ENCODE data around the gene CD274.

Gene CD274

DNA sequence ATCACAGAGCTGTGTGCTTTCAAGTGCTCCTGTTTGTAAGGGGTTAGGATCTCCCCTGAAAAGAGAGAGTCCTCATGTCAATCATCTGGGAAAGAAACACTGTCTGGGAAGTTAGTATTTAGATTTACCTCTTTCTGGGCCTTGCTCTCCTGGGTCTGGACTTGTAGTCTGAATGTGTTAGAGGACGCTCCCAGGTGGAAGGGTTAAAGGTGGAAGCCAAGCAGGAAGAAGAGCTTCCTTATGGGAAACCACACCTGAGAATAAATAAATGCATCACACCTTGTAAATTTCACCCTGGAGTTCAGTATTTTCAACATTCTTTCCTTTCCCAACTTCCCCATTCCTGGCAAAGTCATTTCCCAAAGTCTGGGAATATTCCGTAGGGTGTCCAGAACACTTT lies 13.9 kb upstream of the CD274 start:
- Histone ChIP-seq H3K36me3 (ENCODE audit: control insufficient read depth, insufficient read depth, low read length) (peaks cover 3% of the 10 kb centered on the region), H3K27me3 (replicated peaks; ENCODE audit: control insufficient read depth, insufficient read depth, low read length) (no peaks in the 10 kb centered on the region), H3K4me3 (replicated peaks; ENCODE audit: low read depth, low read length) (peak overlapping the region; percentile 69)
- TF ChIP-seq, protein P1, sequence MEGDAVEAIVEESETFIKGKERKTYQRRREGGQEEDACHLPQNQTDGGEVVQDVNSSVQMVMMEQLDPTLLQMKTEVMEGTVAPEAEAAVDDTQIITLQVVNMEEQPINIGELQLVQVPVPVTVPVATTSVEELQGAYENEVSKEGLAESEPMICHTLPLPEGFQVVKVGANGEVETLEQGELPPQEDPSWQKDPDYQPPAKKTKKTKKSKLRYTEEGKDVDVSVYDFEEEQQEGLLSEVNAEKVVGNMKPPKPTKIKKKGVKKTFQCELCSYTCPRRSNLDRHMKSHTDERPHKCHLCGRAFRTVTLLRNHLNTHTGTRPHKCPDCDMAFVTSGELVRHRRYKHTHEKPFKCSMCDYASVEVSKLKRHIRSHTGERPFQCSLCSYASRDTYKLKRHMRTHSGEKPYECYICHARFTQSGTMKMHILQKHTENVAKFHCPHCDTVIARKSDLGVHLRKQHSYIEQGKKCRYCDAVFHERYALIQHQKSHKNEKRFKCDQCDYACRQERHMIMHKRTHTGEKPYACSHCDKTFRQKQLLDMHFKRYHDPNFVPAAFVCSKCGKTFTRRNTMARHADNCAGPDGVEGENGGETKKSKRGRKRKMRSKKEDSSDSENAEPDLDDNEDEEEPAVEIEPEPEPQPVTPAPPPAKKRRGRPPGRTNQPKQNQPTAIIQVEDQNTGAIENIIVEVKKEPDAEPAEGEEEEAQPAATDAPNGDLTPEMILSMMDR (IDR thresholded peaks at IDR 0.05; ENCODE audit: insufficient read depth, low read length, poor library complexity, severe bottlenecking), result no peak
- no peak for DNase-seq (ENCODE audit: extremely low read depth, insufficient read length)

- Histone ChIP-seq H3K36me3 (ENCODE audit: control insufficient read depth, insufficient read depth, low read length) (peaks cover 3% of the 10 kb centered on the region), H3K27me3 (replicated peaks; ENCODE audit: control insufficient read depth, insufficient read depth, low read length) (no peaks in the 10 kb centered on the region)
- TF ChIP-seq, protein P1 (IDR thresholded peaks at IDR 0.05; ENCODE audit: insufficient read depth, low read length, poor library complexity, severe bottlenecking), result peak; percentile 24
Observed at GRCh38 chr9:5437254-5438216, 12.8 kb upstream of the CD274 start, which contains the start of gene PLGRKT. TSS of gene PLGRKT (minus strand) at chr9:5437925. CDS start at chr9:5431977, 5,948 bp downstream.

DNA sequence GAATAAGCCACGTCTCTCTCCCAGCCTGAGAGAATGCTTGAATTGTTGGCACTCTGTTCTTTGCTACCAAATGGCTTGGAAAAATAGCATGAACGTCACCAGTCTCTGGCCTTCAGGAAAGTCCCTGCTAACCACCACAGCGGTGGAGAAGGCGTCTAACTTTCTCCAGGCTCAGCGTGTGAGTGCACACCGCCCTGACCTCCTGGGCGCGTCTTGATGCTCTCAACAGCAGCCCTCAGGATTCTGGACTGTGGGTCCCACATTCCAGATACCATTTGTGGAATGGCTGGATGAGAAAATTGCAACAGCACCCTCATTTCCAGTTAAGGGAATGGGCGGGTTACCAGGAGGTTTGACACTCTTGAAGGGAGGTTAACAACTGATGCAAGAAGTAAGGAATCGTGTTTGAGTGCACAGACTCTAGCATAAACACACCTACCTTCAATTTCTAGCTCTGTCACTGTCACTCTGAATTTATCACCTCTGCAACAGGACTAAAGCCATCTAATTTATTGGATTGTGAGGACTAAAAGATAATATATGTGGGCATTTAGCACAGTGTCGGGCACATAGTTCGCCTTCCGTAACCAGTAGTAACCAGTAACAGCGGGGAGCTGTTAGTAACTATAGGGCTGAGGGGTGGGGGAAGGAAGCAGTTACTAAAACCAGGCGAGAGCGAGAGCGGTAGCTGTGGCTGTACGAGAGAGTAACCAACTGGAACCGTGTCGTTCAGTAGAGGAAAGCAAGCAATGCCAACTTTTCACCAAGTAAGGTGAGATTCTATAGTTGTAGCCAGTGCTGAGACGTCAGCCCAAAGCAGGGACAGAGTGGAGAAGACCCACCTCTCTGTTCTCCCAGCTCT lies 11.8 kb upstream of the CD274 start:
- Histone ChIP-seq H3K36me3 (ENCODE audit: control insufficient read depth, insufficient read depth, low read length) (peaks cover 3% of the 10 kb centered on the region), H3K27me3 (replicated peaks; ENCODE audit: control insufficient read depth, insufficient read depth, low read length) (no peaks in the 10 kb centered on the region), H3K4me3 (replicated peaks; ENCODE audit: low read depth, low read length) (peak overlapping the region; percentile 69)
- TF ChIP-seq, protein P1 (IDR thresholded peaks at IDR 0.05; ENCODE audit: insufficient read depth, low read length, poor library complexity, severe bottlenecking), result no peak
- DNase-seq (ENCODE audit: extremely low read depth, insufficient read length), result peak; percentile 74

More at GRCh38 chr9:5437254-5438216, 12.8 kb upstream of the CD274 start, which contains the start of gene PLGRKT:
- DNase-seq (ENCODE audit: extremely low read depth, insufficient read length), result peak; percentile 96
- H3K4me3 ChIP-seq (replicated peaks; ENCODE audit: low read depth, low read length), result peak within 1 kb of the TSS; percentile 69

- no peak overlapping the region for H3K4me3 ChIP-seq (replicated peaks; ENCODE audit: low read depth, low read length)
- TF ChIP-seq, protein P1 (IDR thresholded peaks at IDR 0.05; ENCODE audit: insufficient read depth, low read length, poor library complexity, severe bottlenecking), result no peak
- no peak for DNase-seq (ENCODE audit: extremely low read depth, insufficient read length)
- peaks cover 2% of the 10 kb centered on the region; the same call in 1 of the 2 replicates for H3K36me3 ChIP-seq (ENCODE audit: control insufficient read depth, insufficient read depth, low read length)
- no peaks in the 10 kb centered on the region for H3K27me3 ChIP-seq (replicated peaks; ENCODE audit: control insufficient read depth, insufficient read depth, low read length)
Observed at GRCh38 chr9:5440426-5440825, 9.9 kb upstream of the CD274 start.

DNA sequence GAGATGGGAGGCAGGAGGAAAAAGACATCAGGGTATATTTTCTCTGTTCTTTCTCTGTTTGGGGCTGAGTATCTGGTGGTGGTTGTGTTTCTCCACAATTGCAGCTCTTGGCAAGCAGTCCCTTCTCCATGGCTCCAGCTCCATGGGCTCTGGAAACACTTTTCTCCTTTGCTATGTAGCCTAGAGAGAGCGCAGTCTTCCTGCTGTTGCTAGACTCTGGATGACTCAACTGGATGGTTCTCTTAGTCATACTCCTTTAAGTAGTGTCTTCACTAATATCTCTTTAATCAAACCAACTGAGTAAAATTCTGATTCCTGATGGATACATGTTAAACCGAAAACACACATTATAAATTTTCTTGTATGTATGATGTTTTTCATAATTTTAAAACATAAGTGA lies 9.3 kb upstream of the CD274 start:
- DNase-seq (ENCODE audit: extremely low read depth, insufficient read length), result no peak
- no peak overlapping the region for H3K4me3 ChIP-seq (replicated peaks; ENCODE audit: low read depth, low read length)
- TF ChIP-seq, protein P1 (IDR thresholded peaks at IDR 0.05; ENCODE audit: insufficient read depth, low read length, poor library complexity, severe bottlenecking), result no peak
- H3K36me3 ChIP-seq (ENCODE audit: control insufficient read depth, insufficient read depth, low read length), result no peaks in the 10 kb centered on the region
- H3K27me3 ChIP-seq (replicated peaks; ENCODE audit: control insufficient read depth, insufficient read depth, low read length), result no peaks in the 10 kb centered on the region
